Activated T-cell treated with anti-CD3 and anti-CD28 coated beads for 48 hours (primary cell): Measurements from ENCODE around the gene SUCLG2.

Experiments
- DNase-seq: peaks from one replicate; pipeline ENCODE4 v3.0.0-alpha.2; 2020; ENCODE audit warnings: low read depth

The SUCLG2 gene, protein sequence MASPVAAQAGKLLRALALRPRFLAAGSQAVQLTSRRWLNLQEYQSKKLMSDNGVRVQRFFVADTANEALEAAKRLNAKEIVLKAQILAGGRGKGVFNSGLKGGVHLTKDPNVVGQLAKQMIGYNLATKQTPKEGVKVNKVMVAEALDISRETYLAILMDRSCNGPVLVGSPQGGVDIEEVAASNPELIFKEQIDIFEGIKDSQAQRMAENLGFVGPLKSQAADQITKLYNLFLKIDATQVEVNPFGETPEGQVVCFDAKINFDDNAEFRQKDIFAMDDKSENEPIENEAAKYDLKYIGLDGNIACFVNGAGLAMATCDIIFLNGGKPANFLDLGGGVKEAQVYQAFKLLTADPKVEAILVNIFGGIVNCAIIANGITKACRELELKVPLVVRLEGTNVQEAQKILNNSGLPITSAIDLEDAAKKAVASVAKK

DNA sequence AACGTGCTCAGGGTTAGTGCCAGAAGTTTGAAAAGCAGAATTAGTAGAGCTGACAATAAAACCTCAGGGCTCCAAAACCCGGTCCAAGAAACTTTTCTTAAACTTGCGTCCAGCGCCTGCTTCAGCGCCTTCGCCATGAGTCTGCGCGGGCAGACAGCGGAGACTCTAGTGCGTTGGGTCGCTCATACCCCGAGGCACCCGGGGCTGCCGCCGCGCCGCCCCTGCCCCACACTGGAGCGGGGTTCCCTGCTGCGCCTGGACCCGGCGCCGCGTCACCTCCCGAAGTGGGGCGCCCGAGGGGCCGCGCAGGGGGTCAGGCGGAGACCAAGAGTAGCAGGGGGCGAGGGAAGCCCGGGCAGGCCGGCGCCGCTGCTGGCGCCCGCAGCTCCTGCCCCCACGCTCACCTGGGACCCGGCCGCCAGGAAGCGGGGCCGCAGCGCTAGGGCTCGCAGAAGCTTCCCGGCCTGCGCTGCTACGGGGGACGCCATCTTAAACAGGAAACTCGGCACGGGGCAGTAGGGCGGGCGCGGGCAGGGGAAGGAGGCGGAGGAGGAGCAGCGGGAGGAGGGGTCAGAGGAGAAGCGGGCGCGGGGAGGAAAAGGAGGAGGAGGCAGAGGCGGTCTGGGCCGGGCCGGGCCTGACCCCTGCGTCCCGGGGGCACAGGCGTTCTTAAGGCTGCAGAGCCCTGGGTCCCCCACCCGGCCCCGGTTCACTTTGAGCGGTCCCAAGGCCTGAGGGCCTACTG lies at the start of gene SUCLG2:
TSS of gene SUCLG2 (minus strand) at position 514 of the 745 bp plus-strand sequence. CDS start at position 488, 26 bp downstream.
- DNase-seq, result peak; percentile 76

DNA sequence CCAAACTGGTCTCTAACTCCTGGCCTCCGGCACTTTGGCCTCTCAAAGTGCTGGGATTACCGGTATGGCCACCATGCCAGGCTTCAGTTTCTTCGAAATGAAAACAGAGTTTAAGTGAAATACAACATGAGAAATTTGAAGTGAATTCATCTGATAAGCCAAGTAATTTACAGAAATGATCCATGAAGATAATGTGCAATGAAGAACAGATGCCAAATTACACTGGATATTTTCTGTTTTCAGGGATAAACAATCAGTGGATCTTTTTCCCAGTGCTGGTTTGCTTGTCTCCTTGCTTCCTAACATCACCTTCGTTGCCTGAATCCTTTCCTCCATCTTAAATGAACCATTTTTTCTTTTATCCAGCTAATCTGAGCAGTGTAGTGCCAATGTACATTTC lies 46.2 kb upstream of the SUCLG2 start:
- no peak for DNase-seq

DNA sequence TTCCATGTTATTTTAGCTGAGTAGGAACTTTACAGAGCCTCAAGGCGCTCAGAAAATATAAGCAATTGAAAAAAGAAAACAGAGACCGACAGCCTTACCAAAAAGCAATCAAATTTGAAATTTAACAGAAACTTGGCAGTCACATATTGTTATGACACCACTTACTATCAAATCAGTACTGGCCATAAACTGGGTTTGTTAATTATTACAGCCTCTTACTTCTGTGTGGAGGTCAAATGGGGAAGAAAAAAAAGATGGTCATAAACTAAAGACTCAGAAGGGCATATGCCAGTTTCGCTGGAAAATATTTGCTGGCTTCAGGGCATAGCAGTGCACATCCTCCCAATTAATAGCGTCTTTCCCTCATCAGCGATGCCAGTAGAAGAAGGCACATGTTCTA lies 45.5 kb upstream of the SUCLG2 start:
- no peak for DNase-seq

DNA sequence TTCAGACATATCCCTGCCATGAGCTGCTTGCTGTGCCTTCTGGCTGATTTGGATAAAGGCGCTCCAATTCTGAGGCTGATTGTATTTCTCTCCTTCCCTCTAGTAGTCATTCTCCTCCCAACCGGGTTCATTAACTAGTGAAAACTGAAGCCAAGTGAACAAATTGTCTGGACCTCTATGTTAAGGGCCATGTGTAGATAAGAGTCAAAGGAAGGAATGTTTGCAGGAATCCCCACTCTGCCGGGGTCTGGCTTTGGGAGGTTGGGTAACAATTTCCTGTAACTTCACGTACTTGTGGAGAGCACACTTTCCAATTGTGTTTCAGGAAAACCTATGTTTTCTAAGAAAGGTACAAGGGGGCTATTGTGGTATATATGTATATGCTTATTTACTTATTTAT lies 38.2 kb upstream of the SUCLG2 start:
- DNase-seq, result no peak

DNA sequence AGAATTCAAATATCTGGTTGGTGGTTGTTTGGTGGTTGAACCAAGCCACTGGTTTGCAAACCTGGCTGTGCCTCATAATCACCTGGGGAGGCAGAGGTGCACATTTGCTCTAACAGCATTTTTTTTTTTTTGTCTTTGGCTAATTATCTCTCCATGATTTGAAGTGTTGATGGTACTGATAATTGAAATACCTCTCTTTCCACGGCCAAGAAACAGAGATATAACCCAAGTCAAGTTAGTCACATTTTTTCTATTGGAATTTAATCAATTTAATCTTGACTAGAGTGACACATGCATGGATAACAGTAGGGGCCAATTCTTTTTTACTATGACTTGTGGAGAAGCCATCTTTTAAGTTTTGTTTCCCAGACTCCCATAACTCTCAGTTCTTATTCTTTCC lies 37.5 kb upstream of the SUCLG2 start:
- no peak for DNase-seq

DNA sequence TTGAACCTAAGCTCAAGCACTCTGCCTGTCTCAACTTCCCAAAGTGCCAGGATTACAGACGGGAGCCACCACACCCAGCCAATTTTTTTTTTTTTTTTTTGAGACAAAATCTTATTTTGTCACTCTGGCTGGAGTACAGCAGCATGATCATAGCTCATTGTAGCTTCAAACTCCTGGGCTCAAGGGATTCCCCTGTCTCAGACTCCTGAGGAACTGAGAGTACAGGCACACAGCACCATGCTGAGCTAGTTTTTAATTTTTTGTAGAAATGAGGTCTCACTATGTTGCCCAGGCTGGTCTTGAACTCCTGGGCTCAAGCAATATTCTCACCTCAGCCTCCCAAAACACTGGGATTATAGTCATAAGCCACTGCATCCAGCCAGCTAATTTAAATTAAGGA lies 36.8 kb upstream of the SUCLG2 start:
- DNase-seq, result no peak

DNA sequence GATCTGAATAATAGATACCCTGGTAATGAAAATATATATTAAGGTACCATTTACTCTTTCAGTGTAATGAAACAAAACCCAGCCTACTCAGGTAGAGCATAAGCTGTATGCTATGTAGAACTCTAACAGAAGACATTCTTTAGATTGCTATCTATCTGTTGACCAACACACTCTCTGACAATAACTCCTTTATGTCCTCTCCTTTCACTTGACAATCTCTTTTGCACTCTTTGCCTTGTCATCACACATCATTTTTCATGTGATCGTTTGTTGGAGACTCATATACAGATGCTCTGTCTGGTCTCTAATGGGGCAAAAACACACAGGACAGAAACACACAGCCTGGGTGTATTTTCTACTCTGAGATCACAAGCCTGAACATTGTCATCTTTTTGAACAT lies 35.4 kb upstream of the SUCLG2 start:
- DNase-seq, result no peak

DNA sequence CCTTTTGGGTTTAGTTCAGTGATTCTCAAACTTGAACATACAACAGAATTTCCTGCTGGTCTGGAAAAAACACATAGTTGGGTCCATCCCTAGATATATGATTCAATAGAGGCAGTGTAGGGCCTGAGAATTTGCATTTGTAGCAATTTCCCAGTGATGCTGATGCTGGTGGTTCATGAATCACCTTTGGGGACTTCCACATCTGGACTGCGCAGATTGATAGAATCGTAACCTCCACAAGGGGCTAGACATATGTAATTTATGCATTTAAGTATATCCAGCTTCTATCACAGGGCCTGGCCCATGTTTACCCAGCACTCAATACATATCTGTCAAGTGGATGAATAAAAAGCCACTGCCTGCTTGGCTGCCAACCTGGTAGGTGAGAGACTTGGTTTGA lies 33.8 kb upstream of the SUCLG2 start:
- DNase-seq, result no peak

DNA sequence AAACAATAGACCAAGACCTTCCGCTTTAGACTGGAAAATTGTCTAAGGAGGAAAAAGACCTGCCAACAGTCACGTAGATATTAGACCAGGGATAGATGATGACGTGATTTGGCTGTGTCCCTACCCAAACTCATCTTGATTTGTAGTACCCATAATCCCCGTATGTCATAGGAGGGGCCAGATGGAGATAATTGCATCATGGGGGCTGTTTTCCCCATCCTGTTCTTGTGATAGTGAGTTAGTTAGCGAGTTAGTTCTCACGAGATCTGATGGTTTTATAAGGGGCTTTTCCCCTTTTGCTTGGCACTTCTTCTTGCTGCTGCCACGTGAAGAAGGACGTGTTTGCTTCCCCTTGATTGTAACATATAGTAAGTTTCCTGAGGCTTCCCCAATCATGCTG lies 31.7 kb upstream of the SUCLG2 start:
- no peak for DNase-seq

DNA sequence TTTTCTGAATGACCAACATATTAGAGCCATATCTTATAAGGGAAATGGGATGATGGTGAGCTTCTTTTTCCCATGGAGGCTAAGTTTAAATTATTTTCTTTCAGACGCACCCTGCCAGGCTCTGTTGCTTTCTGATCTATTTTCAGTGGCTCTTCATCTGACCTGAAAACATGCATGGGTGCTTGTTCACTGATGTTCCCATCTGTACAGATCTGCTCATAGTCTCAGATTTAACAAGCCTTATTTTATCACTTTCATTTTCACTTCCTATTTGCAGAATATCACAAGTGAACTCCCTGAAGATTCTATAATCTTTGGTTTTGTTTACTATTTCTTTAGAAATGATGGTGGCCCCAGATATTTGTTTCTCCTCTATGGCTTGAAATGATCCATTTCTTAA lies 31.1 kb upstream of the SUCLG2 start:
- no peak for DNase-seq

DNA sequence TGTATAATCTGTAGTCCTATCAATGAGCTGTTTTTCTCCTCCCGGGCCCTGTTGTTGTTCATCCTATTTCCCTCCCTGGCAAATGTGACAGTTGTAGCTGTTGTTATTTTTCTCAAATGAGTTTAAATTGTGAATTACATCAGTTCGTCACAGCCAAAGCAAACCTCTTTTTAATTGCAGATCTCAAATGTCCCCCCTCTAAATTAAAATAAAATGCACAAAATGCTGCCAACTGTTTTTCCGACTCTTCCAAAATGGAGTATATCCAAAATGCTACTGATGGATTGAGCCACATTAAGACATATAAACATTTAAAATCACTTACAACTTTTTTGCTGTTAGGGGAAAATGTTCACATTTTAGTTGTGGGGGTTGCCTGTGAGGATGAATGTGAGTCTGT lies 29.8 kb upstream of the SUCLG2 start:
- no peak for DNase-seq

DNA sequence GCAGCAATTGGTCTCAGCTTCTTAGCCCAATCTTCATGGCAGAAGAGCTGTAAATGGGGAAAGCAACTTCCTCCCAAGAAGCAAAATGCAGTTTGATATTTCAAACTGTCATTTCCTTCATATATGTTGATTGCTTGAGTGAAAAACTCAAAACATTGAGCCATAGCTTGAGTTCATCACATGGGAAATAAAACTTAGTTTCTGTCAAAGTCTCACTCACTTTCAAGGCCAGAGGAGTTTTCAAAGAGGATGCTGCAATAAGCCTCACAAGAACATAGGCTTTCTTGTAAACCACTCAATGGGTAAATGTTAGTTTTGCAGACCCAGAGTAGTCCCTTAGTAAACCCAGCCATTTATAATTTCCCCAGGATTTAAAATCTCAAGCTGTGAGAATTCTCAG lies 29.1 kb upstream of the SUCLG2 start:
- no peak for DNase-seq

DNA sequence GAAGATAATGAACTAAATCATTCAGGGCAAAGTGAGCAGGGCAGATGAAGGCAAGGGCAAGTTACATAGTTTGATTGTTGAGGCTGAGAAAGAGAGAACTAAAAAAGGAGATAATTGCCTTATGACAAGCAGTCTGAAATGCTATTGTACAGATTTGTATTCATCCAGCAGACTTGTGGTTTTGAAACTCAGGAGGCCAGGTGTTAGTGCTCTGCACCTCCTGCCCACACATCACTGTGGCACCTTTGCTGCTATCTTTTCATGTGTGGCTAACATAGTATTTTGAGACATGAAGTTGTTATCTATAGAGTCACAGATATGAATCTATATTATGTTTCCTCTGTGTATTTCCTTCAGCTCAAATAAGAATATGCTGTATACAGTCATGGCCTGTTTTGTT lies 24.3 kb upstream of the SUCLG2 start:
- DNase-seq, result no peak

DNA sequence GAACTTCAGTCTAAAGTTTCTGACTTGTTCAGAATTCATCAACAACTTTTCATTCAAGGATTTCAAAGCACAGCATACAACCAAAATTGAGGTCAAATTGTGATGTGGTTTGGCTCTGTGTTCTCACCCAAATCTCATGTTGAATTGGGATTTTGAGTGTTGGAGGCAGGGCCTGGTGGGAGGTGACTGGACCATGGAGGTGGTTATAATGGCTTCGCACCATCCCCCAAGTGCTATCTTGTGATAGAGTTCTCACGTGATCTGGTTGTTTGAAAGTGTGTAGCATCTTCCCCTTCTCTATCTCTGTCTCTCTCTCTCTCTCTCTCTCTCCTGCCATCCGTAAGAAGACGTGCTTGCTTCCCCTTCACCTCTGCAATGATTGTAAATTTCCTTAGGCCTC lies 19.6 kb upstream of the SUCLG2 start:
- DNase-seq, result no peak

DNA sequence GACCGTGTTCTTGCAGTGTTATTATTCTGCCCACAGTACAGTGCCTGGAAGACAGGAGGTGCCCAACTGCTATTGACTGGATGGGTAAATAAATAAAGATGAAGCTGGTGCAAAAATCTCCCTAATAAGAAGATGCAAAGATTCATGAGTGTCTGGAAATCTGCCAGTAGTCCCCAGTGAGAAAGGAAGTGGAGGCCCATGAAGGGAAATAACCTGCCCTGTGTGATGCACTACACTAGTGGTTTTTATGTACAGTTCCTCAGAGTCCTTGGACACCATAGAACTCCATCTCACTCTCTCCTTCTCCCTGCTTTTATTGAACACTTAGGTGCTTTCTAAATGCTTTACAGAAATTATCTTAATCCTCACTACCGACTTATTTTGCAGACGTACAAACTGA lies 8.3 kb upstream of the SUCLG2 start:
- no peak for DNase-seq

DNA sequence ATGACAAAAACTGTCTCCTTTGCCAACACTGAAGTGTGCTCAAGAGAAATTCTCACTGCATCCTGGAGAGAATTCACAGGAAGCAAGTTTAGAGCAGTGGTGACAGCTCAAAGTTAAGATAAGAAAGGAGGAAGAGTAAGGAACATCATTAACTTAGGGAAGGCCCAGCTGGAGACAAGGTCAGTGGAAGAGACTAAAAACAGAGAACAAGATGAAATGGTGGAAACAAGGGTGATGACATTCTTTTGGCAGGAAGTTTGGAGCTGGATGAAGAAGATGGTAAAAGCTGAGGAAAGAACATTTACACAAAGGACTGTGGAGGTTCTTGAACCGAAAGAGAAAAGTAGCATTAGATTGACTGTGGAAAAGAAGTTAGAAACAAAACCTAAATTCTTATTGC lies 6.7 kb upstream of the SUCLG2 start:
- DNase-seq, result no peak

DNA sequence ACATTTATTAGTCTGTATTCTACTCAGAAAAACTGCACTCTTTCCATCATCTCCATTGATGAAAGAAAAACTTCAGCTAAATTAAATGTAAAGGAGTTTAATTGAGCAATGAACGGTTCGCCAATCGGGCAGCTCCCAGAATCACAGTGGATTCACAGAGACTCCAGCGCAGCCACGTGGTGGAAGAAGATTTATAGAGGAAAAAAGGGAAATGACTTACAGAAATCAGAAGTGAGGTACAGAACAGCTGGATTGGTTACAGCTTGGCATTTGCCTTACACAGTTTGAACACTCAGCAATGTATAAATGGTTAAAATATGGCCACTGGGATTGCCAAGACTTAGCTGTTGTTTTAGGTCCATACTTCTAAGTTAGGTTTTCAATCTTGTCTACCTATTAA lies 2.8 kb upstream of the SUCLG2 start:
- DNase-seq, result no peak

DNA sequence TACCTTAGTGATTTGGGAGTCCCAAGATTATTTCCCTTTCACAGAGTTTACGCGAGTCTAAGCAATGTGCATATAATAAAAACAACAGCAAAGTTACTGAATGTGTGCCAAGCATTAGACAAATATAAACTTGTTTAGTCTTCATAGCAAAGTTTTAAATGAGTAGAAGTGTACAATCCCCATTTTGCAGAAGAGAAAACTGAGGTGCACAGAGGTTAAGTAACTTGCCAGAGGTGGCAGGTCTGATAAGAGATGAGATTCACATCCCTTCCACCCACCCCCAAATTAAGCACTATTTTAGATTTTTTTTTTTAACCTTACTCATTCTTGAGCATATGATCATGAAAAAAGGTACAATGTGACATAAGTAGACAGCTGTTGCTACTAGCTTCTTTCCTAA lies 2.2 kb upstream of the SUCLG2 start:
- no peak for DNase-seq

DNA sequence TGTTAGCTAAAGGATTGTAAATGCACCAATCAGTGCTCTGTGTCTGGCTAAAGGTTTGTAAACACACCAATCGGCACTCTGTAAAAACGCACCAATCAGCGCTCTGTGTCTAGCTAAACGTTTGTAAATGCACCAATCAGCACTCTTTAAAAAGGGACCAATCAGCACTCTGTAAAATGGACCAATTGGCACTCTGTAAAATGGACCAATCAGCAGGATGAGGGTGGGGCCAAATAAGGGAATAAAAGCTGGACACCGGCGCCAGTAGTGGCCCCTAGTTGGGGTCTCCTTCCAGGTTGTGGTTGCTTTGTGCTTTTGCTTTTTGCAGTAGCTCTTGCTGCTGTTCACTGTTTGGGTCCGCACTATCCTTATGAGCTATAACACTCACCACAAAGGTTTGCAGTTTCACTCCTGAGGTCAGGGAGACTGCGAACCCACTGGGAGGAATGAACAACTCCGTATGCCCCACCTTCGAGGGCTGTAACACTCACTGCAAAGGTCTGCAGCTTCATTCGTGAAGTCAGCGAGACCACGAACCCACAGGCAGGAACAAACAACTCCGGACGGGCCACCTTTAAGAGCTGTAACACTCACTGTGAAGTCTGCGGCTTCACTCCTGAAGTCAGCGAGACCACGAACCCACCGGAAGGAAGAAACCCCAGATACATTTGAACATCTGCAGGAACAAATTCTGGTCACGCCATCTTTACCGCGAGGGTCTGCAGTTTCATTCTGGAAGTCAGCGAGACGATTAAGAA lies 1.1 kb upstream of the SUCLG2 start:
- peak; percentile 64 for DNase-seq

DNA sequence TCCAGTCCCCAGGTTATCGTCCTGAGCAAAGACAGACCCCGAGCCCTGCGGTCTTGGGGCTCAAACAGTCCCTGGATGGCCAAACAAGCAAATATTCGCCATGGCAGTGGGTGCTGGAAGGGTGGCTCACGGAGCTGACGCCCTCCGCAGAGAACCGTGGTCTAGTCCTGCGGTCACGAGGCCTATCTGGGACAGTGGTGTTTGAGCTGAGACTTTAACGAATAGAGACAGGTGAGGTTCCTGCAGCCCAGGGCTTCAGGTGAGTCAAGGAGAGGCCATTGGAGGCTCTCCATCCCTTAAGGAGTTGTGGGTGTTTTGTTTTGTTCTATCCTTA lies 399 bp upstream of the SUCLG2 start:
- no peak for DNase-seq

DNA sequence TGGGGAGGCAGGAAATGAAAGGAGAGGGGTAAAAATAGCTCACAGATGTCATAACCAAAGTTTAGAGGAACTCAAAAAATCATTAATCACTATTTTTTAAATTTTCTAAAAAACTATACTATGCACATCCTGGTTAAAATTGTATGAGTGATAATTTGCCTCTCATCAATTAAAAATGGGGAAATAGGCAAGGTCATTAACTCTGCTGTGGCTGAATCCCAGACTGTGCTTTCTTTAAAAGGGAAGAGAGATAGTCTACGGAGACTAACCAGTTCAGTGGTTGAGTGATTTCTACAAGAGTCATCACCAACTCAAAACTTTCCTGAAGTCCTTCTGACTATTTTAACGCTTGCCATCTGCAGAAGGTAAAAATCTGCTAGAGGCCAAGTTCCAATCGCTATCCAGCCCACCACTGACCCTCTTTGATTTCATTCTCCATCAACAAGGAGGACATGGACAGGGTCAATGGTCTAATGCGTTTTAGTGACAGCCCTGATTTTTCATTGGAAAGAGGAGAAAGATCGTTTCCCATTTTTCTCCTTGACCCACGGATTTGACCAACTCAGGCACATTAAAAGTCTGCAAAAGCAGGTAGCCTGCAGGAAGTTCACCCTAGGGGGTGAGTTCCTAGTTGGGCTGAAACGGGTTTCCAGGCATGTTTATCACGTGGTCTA lies 850 bp downstream of the SUCLG2 start:
- no peak for DNase-seq

DNA sequence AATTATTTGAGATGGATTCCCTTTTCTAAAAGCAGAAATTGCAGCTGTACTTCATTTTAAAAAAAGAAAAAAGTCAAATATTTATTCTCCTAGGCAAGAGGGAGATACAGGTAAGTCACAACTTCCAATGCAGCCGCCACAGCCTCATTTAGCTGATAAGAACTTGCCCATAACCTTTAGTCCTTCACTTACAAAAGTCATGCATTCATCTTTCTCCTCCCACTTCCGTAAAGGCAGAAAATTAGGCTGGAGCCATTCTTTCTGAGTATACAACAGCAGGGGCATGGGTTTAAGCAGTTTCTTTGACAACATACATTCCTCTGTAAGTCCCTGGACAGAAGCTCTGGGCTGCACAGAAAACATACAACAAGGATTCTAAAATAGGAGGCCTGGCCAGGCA lies 4.3 kb downstream of the SUCLG2 start:
- no peak for DNase-seq

DNA sequence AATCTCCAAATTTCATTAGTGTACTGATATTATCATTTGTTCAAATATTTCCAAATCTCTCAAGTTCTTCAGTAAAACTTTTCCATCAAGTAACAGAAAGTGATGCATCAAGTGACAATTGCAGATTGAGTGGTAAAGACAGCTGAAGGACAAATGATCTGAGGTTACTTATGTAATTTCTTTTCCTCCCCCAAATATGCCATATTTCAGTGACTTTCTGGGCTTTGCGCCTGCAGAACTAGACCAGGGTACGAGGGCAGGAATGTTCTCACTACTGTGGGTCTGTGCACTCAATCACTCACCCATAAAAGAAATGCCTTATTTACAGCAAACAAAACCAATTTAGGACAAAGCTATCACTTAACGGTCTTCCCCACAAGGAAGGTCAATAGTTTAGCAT lies 4.7 kb downstream of the SUCLG2 start:
- no peak for DNase-seq
